ENCODE measurements around the gene ARHGDIA.

Gene ARHGDIA

GRCh38 chr17:81868674-81869220, 2.4 kb downstream of the ARHGDIA start:
- H3K27ac ChIP-seq: peak overlapping the region; percentile 100
- TF ChIP-seq, protein P1, sequence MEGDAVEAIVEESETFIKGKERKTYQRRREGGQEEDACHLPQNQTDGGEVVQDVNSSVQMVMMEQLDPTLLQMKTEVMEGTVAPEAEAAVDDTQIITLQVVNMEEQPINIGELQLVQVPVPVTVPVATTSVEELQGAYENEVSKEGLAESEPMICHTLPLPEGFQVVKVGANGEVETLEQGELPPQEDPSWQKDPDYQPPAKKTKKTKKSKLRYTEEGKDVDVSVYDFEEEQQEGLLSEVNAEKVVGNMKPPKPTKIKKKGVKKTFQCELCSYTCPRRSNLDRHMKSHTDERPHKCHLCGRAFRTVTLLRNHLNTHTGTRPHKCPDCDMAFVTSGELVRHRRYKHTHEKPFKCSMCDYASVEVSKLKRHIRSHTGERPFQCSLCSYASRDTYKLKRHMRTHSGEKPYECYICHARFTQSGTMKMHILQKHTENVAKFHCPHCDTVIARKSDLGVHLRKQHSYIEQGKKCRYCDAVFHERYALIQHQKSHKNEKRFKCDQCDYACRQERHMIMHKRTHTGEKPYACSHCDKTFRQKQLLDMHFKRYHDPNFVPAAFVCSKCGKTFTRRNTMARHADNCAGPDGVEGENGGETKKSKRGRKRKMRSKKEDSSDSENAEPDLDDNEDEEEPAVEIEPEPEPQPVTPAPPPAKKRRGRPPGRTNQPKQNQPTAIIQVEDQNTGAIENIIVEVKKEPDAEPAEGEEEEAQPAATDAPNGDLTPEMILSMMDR (conservative IDR thresholded peaks at IDR 0.05): no peak

GRCh38 chr17:81867991-81868673, 3.0 kb downstream of the ARHGDIA start:
- TF ChIP-seq, protein P1 (conservative IDR thresholded peaks at IDR 0.05): no peak
- peak overlapping the region; percentile 100 for H3K27ac ChIP-seq

- TF ChIP-seq, protein P1 (conservative IDR thresholded peaks at IDR 0.05): no peak
Observed at GRCh38 chr17:81867170-81867990, 3.8 kb downstream of the ARHGDIA start.

GRCh38 chr17:81866440-81867169, 4.5 kb downstream of the ARHGDIA start:
- TF ChIP-seq, protein P1 (conservative IDR thresholded peaks at IDR 0.05): no peak
- H3K27ac ChIP-seq: peak overlapping the region; percentile 100

More at GRCh38 chr17:81867170-81867990, 3.8 kb downstream of the ARHGDIA start:
- H3K27ac ChIP-seq: peak overlapping the region; percentile 100

DNA sequence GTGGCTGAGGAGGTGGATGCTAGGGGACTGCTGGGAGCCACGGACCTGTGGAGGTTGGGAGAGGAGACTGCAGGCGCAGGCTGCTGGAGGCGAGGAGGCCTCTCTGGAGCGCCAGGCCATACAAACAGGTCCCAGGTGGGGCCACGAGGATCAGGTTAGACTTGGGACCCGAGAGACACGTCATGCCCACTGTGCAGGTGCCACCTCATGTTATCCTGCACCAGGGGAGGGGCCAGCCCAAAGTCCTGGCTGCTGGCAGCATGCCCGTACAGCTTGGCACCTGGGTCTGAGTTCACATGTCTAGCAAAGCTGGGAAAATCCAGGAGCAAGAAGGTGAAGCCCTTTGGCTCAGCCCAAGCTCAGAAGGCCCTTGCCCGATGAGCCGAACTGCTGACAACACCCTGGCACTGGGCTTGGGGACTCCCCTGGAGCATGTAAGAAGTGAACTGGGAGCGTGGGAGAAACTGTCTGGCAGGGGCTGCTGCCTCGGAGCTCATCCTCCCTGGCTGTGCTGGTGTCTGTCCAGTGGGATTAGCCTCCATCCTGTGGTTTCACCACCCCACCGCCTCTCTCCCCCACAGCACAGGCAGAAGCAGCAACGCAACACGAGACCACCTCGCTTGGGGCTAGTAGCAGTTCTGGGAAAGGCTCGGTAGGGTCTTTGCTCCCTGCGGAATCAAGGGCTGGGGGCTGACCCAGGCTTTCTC, 5.3 kb downstream of the ARHGDIA start:
- peak overlapping the region; percentile 100 for H3K27ac ChIP-seq
- TF ChIP-seq, protein P1 (conservative IDR thresholded peaks at IDR 0.05): no peak

- peak overlapping the region; percentile 100 for H3K27ac ChIP-seq
- TF ChIP-seq, protein P1 (conservative IDR thresholded peaks at IDR 0.05): no peak
Observed at GRCh38 chr17:81865358-81865732, 5.8 kb downstream of the ARHGDIA start.

Measured in VCaP (cell line).